Measurements from ENCODE around the gene CEP164. TPM values are rescaled to one million over a fixed set of nuclear protein-coding genes. Genes with fewer than 3 reads are reported as not detected.

CEP164 gene
- total RNA-seq, 1 experiment from 2014 or later, result 22.2 TPM

- H3K4me1 ChIP-seq (ENCODE audit: control insufficient read depth in 1 of 2, insufficient read depth in 2 of 2, low read length in 2 of 2), result no peaks in the 10 kb centered on the region
- intact Hi-C loops (cut with micrococcal nuclease), result no loop called here
- CTCF ChIA-PET, result no interaction called here
- DNase-seq (ENCODE audit: low read depth, low spot score), result no peak
- no TSS peak for BruUV-seq (replicated peaks)
- no peak for ATAC-seq
- POLR2A ChIA-PET, result interaction anchor here (0.6 kb wide), 1 partner anchor 180 kb away, joined by 4 read pairs; no protein-coding TSS in a partner anchor
- no peak overlapping the region for H2AFZ ChIP-seq (ENCODE audit: low read depth, low read length, poor library complexity, severe bottlenecking)
- no peaks in the 10 kb centered on the region for H3K9me3 ChIP-seq (ENCODE audit: control insufficient read depth in 1 of 2, insufficient read depth in 1 of 2, low read depth in 1 of 2, low read length in 2 of 2)
- H4K20me1 ChIP-seq (ENCODE audit: insufficient read depth), result no peaks in the 10 kb centered on the region
- no peak overlapping the region for H3K4me3 ChIP-seq (replicated peaks in 1 of 2; ENCODE audit: low read depth in 1 of 2, low read length in 2 of 2)
- no peak overlapping the region for H3K9ac ChIP-seq (ENCODE audit: low read length)
- H3K27ac ChIP-seq (ENCODE audit: low read depth, low read length), result no peak overlapping the region
- TF ChIP-seq, protein P1, sequence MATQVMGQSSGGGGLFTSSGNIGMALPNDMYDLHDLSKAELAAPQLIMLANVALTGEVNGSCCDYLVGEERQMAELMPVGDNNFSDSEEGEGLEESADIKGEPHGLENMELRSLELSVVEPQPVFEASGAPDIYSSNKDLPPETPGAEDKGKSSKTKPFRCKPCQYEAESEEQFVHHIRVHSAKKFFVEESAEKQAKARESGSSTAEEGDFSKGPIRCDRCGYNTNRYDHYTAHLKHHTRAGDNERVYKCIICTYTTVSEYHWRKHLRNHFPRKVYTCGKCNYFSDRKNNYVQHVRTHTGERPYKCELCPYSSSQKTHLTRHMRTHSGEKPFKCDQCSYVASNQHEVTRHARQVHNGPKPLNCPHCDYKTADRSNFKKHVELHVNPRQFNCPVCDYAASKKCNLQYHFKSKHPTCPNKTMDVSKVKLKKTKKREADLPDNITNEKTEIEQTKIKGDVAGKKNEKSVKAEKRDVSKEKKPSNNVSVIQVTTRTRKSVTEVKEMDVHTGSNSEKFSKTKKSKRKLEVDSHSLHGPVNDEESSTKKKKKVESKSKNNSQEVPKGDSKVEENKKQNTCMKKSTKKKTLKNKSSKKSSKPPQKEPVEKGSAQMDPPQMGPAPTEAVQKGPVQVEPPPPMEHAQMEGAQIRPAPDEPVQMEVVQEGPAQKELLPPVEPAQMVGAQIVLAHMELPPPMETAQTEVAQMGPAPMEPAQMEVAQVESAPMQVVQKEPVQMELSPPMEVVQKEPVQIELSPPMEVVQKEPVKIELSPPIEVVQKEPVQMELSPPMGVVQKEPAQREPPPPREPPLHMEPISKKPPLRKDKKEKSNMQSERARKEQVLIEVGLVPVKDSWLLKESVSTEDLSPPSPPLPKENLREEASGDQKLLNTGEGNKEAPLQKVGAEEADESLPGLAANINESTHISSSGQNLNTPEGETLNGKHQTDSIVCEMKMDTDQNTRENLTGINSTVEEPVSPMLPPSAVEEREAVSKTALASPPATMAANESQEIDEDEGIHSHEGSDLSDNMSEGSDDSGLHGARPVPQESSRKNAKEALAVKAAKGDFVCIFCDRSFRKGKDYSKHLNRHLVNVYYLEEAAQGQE (IDR thresholded peaks at IDR 0.05; ENCODE audit: low read depth), result no peak
- TF ChIP-seq YY1 (IDR thresholded peaks at IDR 0.05; ENCODE audit: extremely low read depth, insufficient replicate concordance, low read depth, low read length) (no peak), ZBTB33 (IDR thresholded peaks at IDR 0.05; ENCODE audit: extremely low read depth, insufficient replicate concordance, low read length) (no peak), ELF1 (IDR thresholded peaks at IDR 0.05; ENCODE audit: borderline replicate concordance, low read depth) (no peak), SP1 (IDR thresholded peaks at IDR 0.05; ENCODE audit: low read depth) (no peak), ZNF274 (IDR thresholded peaks at IDR 0.05; ENCODE audit: low read depth, low read length) (no peak), TCF7L2 (IDR thresholded peaks at IDR 0.05; ENCODE audit: borderline replicate concordance, extremely low read depth, insufficient read depth, insufficient read length) (no peak), EZH2phosphoT487 (IDR thresholded peaks at IDR 0.05; ENCODE audit: borderline replicate concordance) (no peak), SIN3A (IDR thresholded peaks at IDR 0.05; ENCODE audit: low read depth) (no peak), CEBPB (IDR thresholded peaks at IDR 0.05; ENCODE audit: low read depth) (no peak), JUND (IDR thresholded peaks at IDR 0.05) (no peak), POLR2A (IDR thresholded peaks at IDR 0.05; ENCODE audit: borderline replicate concordance, extremely low read depth, insufficient read depth, insufficient read length) (no peak), FOSL1 (IDR thresholded peaks at IDR 0.05; ENCODE audit: low read depth) (no peak), POLR2AphosphoS5 (IDR thresholded peaks at IDR 0.05; ENCODE audit: low read depth, low read length) (no peak), ZFX (IDR thresholded peaks at IDR 0.05) (no peak), EZH2 (IDR thresholded peaks at IDR 0.05) (no peak), EGR1 (IDR thresholded peaks at IDR 0.05; ENCODE audit: low read depth) (no peak)
- TF ChIP-seq, protein P2, sequence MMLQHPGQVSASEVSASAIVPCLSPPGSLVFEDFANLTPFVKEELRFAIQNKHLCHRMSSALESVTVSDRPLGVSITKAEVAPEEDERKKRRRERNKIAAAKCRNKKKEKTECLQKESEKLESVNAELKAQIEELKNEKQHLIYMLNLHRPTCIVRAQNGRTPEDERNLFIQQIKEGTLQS (IDR thresholded peaks at IDR 0.05), result no peak
- TF ChIP-seq, protein P3, sequence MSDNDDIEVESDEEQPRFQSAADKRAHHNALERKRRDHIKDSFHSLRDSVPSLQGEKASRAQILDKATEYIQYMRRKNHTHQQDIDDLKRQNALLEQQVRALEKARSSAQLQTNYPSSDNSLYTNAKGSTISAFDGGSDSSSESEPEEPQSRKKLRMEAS (IDR thresholded peaks at IDR 0.05), result no peak
- RAD21 ChIA-PET (ENCODE audit: low non-redundant PET in 1 of 2, low total read pairs in 2 of 2, uncharacterized antibody in 2 of 2, unreplicated experiment in 2 of 2), result no interaction called here
- H3K79me2 ChIP-seq (ENCODE audit: insufficient read depth, low read length), result no peaks in the 10 kb centered on the region
- 0 out of 4 replicates have a peak, but pooled peaks cover 0 to 2% of the 10 kb centered on the region in 2 experiments for H3K36me3 ChIP-seq (ENCODE audit: control insufficient read depth in 1 of 2, insufficient read depth in 2 of 2, low read length in 2 of 2)
- H3K27me3 ChIP-seq (ENCODE audit: insufficient read depth, low read length), result no peaks in the 10 kb centered on the region
- H3K9me2 ChIP-seq (ENCODE audit: insufficient read depth), result no peaks in the 10 kb centered on the region
- no peak overlapping the region for H3K4me2 ChIP-seq (ENCODE audit: low read length)
These were observed 83.4 kb downstream of the CEP164 start for GRCh38 chr11:117410861-117411710.
